Erythroblast (primary cell): ENCODE results near the gene TSPAN9.

ENCODE experiments used
- GATA1 ChIP-seq: IDR thresholded peaks from 2 replicates; pipeline ENCODE4 v1.6.1; 2011; ENCODE audit warnings: low read depth, mild to moderate bottlenecking, control low read depth, low read length, moderate library complexity
- POLR2A ChIP-seq: IDR thresholded peaks from 2 replicates; pipeline ENCODE4 v1.6.1; 2011; ENCODE audit warnings: mild to moderate bottlenecking, low read length

DNA sequence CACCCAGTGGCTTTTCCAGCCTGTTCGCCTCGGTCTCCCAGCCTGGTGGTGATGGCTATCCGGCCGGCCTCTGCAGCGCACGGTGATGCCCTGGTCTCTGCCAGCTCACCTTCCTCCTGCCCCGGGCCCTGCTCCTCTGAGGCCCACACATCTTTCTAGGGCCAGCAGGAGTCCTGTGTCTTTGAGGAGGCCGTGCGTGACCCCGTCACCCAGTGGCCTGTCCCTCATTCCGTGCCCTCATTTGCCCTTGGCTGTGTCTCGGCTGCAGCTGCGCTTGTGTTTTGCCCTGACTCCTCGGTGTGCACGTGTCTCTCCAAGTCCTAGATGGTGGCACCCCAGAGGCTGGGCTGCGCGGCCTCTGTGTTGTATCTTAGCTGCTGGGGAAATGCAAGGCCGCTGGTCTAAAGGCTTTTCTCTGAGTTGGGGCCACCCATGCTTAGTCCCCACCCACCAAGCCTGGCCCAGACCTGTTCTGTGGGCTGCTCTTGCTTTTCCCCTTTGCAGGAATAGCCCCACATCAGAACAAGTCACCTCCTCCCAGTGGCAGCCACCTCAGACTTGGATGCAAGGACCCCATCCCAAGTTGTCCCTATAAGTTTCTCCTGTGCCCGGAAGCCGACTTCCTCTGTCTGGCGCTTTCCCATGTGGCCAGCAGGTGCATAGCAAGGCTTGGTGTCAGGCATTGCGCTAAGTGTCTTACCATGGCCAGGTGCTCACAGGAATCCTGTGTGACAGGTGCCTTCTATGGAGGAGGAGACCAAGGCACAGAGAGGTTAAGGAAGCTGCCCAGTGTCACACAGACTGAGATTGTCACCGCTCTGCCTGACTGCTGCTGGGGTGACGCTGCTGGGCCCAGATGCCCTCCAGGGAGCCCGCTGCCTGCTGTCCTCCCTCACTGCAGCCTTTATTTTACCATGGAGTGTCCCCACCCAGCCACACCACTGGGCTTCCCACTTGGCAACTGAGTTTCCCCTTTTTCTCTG is 64.5 kb downstream of the TSPAN9 start:
- TF ChIP-seq POLR2A (no peak), GATA1 (no peak)
